GM21360 (cell line): ENCODE measurements around the gene CLIC3.
"Not testable (repeated sequence)": the region's sequence is repeated elsewhere in the genome, so short reads cannot be mapped to it uniquely, and the experiment has no call there.

Source experiments
- ATAC-seq: cut with Tn5 transposase; IDR thresholded peaks from one replicate; pipeline ENCODE4 v1.9.1; 2021; ENCODE audit warnings: mild to moderate bottlenecking, moderate library complexity; ENCODE audit not compliant: unreplicated experiment

CLIC3 gene

GRCh38 chr9:136996361-136997292 lies at the start of gene CLIC3:
Gene CLIC3 (minus strand): TSS chr9:136996568. CDS start chr9:136996543, 25 bp downstream.
- ATAC-seq, result no peak

DNA sequence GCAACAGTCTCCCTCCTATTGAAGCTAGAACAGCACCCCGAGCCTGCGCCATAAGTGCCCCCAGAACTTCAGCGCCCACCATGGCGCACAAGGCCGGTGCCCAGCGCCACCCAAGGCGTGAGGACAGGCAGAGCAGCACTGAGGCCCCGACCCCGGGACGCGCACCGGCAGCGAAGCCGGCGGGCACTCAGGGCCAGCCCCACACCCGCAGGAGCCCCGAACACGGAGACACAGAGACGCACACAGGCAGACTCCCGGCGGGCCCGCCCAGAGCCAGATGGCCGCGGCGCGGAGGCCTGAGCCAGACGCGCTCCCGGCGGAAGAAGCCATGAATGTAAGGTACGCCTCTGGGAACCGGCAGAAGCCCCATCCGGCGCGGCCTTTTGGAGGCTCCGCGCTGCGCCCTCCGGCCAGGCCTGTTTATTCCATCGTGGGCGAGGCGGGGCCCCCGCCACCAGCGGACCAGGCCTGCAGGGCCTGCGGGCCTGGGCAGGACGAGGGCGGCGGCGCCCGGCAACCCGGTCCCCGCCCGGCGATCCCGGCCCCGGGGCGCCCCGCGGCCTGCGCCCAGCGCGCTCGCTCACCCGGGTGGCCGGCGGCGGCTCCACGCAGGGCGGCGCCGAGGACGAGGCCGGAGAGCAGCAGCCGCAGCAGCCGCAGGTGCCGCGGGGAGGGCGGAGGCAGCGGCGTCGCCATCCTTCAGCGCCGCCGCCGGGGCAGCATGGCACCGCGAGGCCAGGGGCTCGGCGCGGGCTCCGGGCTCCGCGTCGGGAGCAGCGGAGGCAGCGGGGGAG lies 49.1 kb upstream of the CLIC3 start:
- no peak for ATAC-seq

GRCh38 chr9:137044502-137045177 lies 48.3 kb upstream of the CLIC3 start:
- ATAC-seq, result no peak

DNA sequence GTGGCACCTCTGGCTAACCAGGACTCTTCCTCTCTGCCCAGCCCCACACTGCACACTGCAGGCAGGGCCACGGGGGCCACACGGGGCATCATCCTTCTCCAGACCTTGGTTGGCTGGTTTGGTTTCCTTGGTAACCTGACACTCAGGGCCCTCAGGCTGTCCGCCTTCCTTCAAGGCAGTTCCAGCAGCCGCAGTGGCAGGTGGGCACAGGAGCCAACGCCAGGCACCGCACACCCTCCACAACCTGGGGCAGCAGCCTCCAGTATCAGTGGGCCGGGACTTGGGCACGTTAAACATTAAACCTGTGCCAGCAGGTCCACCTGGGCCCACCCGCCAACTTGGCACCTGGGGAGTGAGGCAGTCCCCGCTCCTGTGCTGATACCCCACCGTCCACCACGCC lies 47.7 kb upstream of the CLIC3 start:
- ATAC-seq, result no peak

- ATAC-seq, result no peak
Measured at GRCh38 chr9:137042751-137043727, 46.7 kb upstream of the CLIC3 start.

DNA sequence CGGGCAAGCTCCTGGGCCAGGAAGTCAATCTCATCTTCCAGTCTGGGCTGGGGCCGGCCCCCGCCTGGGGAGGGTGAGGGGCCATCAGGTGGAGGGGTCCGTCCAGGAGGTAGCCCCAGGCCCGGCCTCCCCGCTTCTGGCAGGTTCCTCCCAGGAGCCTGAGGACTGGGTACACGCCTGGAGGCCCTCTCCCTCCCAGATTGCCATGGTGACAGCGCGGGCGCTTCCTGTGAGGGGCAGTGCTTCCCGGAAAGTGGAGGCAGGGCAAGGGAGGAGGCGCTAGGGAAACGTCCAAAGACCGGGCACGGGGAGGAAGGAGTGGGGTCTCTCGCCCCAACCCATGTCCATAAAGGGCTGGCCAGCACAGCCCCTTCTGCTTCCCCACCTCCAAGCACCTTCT lies 44.8 kb upstream of the CLIC3 start:
- ATAC-seq, result no peak

GRCh38 chr9:137040568-137040967 lies 44.2 kb upstream of the CLIC3 start:
- no peak for ATAC-seq

GRCh38 chr9:137039611-137040366 lies 43.4 kb upstream of the CLIC3 start:
- no peak for ATAC-seq

- ATAC-seq, result no peak
Measured at GRCh38 chr9:137038916-137039315, 42.5 kb upstream of the CLIC3 start.

DNA sequence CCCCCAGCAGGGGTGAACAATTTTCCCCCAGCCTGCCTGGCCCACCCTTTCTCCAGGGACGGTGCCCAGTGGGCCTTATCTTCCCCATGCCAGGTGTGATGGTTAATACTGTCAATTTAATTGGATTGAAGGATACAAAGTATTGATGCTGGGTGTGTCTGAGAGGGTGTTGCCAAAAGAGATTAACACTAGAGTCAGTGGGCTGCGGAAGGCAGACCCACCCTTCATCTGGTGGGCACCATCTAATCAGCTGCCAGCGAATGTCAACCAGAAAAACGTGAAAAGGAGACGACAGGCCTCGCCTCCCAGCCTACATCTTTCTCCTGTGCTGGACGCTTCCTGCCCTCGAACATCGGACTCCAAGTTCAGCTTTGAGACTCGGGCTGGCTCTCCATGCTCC lies 41.1 kb upstream of the CLIC3 start:
- no peak for ATAC-seq

- ATAC-seq, result no peak
Measured at GRCh38 chr9:137037035-137037434, 40.7 kb upstream of the CLIC3 start.

DNA sequence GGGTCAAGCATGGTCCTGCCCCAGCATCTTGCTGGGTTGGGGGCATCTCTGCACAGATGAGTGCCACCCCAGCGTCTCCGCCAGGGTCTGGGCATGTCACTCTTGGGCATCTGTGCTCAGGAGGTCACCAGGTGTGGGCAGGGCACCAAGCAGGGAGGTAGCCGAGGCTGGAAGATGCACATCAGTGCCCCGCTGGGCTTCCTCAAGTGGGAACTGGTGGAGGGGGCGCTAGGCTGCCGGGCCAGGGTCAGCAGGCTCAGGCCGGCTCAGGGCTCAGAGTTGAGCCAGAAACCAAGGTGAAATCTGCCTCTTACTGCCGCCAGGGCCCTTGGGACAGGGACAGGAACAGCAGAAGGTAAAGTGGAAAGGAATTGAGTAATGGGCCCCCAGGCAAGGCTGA lies 39.6 kb upstream of the CLIC3 start:
- no peak for ATAC-seq

GRCh38 chr9:137035507-137035834 lies 39.1 kb upstream of the CLIC3 start:
- ATAC-seq, result no peak

GRCh38 chr9:137034709-137035506 lies 38.5 kb upstream of the CLIC3 start:
- ATAC-seq, result peak; percentile 60

DNA sequence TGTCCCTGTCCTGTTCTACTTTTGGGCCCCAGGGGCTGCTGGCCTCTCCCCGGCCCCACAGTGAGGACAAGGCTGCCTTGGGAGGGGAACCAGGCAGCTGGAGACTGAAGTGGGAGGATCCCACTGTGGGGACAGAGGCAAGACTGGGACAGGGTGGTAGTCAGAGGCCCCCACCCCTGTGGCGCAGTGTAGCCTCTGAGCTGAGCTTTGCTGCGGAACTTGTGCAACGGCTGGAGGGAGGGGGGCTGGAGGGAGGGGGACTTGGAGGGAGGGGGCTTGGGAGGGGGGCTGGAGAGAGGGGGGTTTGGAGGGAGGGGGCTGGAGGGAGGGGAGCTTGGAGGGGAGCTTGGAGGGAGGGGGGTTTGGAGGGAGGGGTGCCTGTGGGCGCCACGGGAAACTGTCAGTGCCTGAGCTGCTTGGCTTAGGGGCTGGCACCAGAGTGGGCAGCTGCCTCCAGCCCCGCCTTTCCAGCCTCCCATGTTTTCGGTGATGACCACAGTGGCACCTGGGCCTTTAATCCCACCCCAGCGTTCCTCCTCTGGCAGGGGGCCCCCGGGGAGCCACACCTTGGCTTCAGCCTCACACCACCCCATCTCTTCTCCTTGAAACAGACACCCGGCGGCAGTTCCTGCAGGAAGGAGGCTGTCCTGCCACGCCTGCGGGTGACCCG lies 37.8 kb upstream of the CLIC3 start:
- no peak for ATAC-seq

- not testable (repeated sequence) for ATAC-seq
Measured at GRCh38 chr9:137033481-137033880, 37.1 kb upstream of the CLIC3 start.

DNA sequence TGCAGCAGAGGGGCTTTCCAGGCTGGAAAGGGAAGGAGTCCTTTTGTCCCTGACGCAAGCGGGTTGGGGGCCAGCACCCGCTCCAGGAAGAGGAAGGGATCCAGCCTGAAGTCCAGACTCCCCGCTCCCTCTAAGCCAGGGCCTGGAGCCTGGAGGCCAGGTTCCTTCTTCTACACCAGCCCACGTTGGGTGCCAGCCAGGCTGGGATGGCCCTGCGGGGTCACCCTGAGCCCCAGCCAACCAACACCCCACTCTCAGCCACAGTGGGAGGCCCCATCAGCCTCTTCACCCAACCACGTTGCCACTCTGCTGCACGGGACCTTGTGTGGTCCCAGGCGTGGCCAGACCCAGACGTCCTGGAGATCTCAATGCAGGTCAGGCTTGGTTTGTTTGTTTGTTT lies 36.5 kb upstream of the CLIC3 start:
- ATAC-seq, result no peak

- ATAC-seq, result no peak
Measured at GRCh38 chr9:137031904-137032640, 35.7 kb upstream of the CLIC3 start, which contains the start of gene FUT7. Gene FUT7 (minus strand): TSS chr9:137032088. CDS start chr9:137031991, 97 bp downstream.
